Measurements from ENCODE around the gene SPEF2.
"Not testable (repeated sequence)": the region's sequence is repeated elsewhere in the genome, so short reads cannot be mapped to it uniquely, and the experiment has no call there.

Gene SPEF2

DNA sequence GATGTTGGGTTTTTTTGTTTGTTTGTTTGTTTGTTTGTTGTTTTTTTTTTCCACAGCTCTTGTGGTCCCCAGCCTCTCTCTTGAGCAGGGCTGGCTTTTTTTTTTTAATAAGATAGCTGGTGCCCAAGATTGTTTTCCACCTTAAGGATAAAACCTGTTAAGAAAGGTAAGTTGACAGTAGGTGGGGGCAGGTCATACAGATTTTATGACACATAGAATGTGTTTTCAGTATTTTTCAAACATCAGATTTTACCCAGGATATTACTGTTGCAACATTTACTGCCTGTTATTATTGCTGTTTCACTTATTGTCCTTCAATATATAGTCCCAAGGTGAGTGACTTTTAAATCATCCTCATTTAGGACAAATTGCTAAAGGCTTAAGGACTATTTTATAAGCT is 235.1 kb downstream of the SPEF2 start:
- Mint-ChIP-seq H3K27ac (peak overlapping the region; percentile 92), H3K4me1 (peaks cover 59% of the 10 kb centered on the region), H3K36me3 (peaks cover 42% of the 10 kb centered on the region), H3K4me3 (peak overlapping the region; percentile 68), H3K9me3 (peaks cover 5% of the 10 kb centered on the region)
- ATAC-seq = no peak
- DNase-seq (ENCODE audit: low spot score in 2 of 2) = no peak

DNA sequence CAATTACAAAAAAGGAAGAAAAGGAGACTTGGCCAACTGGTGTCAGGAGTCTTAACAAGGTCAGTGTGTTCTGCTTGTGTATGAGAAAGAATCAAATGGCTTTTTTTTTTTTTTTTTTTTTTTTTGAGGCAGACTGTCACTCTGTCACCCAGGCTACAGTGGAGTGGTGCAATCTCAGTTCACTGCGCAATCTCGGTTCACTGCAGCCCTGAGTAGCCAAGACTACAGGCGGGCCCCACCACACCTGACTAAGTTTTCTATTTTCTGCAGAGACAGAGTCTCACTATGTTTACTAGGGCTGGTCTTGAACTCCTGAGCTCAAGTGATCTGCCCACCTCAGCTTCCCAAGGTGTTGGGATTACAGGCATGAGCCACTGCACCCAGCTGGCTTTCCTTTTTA is 236.0 kb downstream of the SPEF2 start:
- ATAC-seq = peak; percentile 68
- Mint-ChIP-seq H3K4me1 (peaks cover 60% of the 10 kb centered on the region), H3K9me3 (peaks cover under 1% of the 10 kb centered on the region), H3K36me3 (peaks cover 46% of the 10 kb centered on the region), H3K27ac (peak overlapping the region; percentile 92), H3K4me3 (peak overlapping the region; percentile 68)
- DNase-seq (ENCODE audit: low spot score in 2 of 2) = peak in 1 of 2 donors; percentile 74

DNA sequence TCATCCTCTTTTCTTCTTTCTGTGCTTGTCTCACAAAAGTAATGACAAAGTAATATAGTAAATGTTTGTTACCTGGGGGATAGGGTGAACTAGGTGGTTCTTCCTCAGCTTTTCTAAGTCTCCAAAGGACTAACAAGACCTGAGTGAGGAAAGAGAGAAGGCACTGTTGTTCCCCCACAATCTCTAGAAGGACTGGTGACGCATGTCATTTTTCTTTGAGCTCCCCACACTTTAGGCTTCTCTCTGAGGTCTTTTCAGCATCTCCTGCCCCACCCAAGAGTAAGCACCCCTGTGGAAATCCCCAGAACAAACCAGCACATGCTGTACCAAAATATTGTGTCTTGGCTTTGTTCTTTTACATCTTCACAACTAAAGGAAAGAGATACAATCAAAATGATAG is 236.6 kb downstream of the SPEF2 start:
- Mint-ChIP-seq H3K4me1 (peaks cover 66% of the 10 kb centered on the region), H3K9me3 (no peaks in the 10 kb centered on the region), H3K27ac (peak overlapping the region; percentile 92), H3K4me3 (peak overlapping the region; percentile 68), H3K36me3 (peaks cover 52% of the 10 kb centered on the region)
- DNase-seq (ENCODE audit: low spot score in 2 of 2) = peak in 1 of 2 donors; percentile 74
- ATAC-seq = peak; percentile 49

DNA sequence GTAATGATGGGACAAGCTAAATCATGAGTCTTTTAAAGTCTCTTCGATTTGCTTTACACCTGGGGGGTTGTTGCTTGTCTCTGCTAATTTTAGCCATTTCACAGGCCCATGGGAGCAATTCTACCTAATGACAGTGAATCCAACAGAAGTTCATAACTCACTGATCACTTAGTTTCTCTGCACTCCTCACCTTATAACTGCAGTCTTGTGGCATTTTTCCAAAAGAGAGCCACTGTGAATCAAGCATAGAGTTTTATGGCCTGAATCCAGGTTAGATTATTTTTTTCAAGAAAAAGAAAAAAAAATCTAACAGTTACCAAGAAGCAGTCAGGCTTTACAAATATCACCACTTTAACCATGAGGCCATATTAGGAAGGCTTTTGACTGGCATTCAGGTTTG is 237.5 kb downstream of the SPEF2 start:
- Mint-ChIP-seq H3K4me3 (peak overlapping the region; percentile 68), H3K27ac (peak overlapping the region; percentile 92), H3K4me1 (peaks cover 71% of the 10 kb centered on the region), H3K9me3 (no peaks in the 10 kb centered on the region), H3K36me3 (peaks cover 62% of the 10 kb centered on the region)
- DNase-seq (ENCODE audit: low spot score in 2 of 2) = peak in 1 of 2 donors; percentile 37
- ATAC-seq = no peak

DNA sequence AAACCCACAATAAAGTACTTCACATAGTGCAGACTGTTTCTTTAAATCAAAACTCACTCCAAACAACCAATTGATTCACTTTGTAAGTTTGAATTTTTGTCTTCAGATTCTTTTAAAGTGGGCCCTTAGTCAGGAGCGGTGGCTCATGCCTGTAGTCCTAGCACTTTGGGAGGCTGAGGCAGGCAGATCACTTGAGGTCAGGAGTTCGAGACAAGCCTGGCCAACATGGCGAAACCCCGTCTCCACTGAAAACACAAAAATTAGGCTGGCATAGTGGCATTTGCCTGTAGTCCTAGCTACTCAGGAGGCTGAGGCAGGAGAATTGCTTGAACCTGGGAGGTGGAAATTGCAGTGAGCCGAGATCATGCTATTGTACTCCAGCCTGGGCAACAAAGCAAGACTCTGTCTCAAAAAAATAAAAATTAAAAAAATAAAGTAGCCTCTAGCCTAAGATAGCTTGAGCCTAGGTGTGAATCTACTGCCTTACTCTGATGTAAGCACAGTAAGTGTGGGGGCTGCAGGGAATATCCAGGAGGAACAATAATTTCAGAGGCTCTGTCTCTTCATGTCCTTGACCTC is 238.6 kb downstream of the SPEF2 start:
- not testable (repeated sequence) for ATAC-seq, H3K9me3 Mint-ChIP-seq
- H3K27ac Mint-ChIP-seq = peak overlapping the region; percentile 92
- peaks cover 73% of the 10 kb centered on the region for H3K36me3 Mint-ChIP-seq
- H3K4me3 Mint-ChIP-seq = peak overlapping the region; percentile 68
- peaks cover 75% of the 10 kb centered on the region for H3K4me1 Mint-ChIP-seq
- peak in 1 of 2 donors; percentile 56 for DNase-seq (ENCODE audit: low spot score in 2 of 2)

DNA sequence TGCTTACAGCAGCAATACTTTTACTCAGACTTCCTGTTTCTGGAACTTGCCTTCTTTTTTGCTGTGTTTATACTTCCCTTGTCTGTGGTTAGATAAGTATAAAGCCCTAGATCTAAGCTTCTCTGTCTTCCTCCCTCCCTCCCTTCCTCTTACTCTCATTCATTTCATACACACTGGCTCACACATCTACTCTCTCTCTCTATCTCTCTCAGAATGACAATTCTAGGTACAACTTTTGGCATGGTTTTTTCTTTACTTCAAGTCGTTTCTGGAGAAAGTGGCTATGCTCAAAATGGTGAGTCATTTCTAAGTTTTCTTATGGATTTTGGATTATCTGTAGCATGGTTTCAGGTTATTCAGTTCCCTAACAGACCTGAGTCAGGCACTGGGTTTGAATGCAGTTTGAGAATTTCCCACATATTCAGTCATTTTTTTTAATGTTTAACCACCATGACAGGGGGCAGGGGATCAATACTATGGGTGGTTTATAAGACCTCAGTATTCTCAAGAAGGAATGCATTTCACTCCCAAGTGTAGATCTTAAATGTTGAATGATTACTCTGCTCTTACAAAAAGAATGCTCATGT is 239.2 kb downstream of the SPEF2 start, which contains the start of gene IL7R:
TSS of gene IL7R (plus strand) at position 127 of the 587 bp plus-strand sequence. CDS start at position 214, 87 bp downstream.
- Mint-ChIP-seq H3K9me3 (no peaks in the 10 kb centered on the region), H3K36me3 (peaks cover 76% of the 10 kb centered on the region), H3K4me3 (peak within 1 kb of the TSS; percentile 68), H3K27ac (peak within 1 kb of the TSS; percentile 92), H3K4me1 (peaks cover 75% of the 10 kb centered on the region)
- DNase-seq (ENCODE audit: low spot score in 2 of 2) (peak in 1 of 2 donors; percentile 49), ATAC-seq (peak; percentile 82)

DNA sequence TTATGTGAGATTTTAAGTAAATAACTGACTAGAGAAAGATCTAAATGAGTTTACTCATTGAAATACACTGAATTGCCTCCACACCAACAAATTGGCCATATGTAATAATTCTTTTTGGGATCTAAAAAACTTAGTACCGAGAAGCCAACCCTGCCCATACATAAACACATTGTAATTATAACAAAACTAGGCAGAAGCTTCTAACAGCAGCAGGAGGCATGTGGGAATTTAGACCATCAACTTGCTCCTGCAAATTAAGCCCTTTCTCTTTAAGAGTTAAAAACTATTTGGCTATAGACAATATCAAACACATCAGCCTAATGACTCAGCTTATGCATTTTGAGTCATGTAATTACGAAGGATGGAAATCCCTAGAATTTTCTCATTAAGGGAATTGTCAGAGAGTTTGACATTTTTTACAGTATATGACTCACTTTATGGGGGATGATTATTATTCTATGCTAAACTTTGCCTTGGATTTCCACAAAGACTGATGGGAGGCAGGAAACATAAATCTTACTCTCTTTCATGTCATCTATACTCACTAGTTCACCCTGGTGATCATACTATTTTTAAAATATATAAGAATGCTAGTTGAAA is 240.0 kb downstream of the SPEF2 start:
- H3K9me3 Mint-ChIP-seq = no peaks in the 10 kb centered on the region
- H3K27ac Mint-ChIP-seq = peak overlapping the region; percentile 92
- peaks cover 76% of the 10 kb centered on the region for H3K36me3 Mint-ChIP-seq
- H3K4me3 Mint-ChIP-seq = peak overlapping the region; percentile 68
- peaks cover 74% of the 10 kb centered on the region for H3K4me1 Mint-ChIP-seq
- no peak for ATAC-seq
- DNase-seq (ENCODE audit: low spot score in 2 of 2) = peak in 1 of 2 donors; percentile 50

DNA sequence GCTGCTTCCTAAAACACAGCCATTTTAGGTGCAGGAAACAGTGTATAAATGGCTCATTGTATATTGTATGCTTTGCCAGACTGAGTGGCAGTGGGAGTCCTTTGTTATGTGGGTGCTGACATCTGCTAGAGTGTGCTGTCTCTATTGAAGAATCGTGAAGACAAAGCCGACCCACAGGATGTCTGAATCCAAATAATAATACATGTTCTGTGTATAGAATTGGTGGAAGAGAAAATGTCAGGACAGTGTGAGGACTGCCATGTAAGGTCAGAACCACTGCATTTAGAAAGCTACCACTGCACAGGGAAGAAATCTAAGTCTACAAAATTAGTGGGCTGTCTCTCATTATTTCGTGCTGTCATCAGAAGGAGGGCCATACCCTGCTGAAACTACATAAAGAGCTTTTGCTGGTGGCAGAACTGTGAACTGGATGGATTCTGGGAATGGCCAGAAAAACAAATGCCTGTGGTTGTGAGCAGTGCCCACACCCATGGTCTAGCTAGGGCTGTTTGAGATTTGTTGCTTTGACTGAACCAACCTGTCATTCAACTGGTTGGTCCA is 241.5 kb downstream of the SPEF2 start:
- Mint-ChIP-seq H3K4me1 (peaks cover 71% of the 10 kb centered on the region), H3K27ac (peak overlapping the region; percentile 92), H3K36me3 (peaks cover 79% of the 10 kb centered on the region), H3K4me3 (peak overlapping the region; percentile 68), H3K9me3 (no peaks in the 10 kb centered on the region)
- peak; percentile 11 for ATAC-seq
- DNase-seq (ENCODE audit: low spot score in 2 of 2) = peak in 1 of 2 donors; percentile 55

DNA sequence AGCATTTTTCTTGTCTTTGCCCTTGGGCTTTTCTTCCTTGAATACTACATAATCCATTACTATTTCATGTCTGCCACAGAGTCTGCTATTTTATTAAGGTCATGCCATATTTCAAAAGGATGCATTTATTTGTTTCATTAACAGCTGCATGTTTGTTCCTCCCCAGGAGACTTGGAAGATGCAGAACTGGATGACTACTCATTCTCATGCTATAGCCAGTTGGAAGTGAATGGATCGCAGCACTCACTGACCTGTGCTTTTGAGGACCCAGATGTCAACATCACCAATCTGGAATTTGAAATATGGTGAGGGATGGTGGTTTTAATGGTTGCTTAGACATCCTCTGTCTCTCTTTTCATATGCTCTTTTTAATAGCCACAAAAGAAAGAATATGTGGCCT is 243.0 kb downstream of the SPEF2 start:
- Mint-ChIP-seq H3K4me1 (peaks cover 66% of the 10 kb centered on the region), H3K9me3 (no peaks in the 10 kb centered on the region), H3K4me3 (peak overlapping the region; percentile 68), H3K36me3 (peaks cover 88% of the 10 kb centered on the region), H3K27ac (peak overlapping the region; percentile 92)
- ATAC-seq = no peak
- peak in 1 of 2 donors; percentile 25 for DNase-seq (ENCODE audit: low spot score in 2 of 2)

DNA sequence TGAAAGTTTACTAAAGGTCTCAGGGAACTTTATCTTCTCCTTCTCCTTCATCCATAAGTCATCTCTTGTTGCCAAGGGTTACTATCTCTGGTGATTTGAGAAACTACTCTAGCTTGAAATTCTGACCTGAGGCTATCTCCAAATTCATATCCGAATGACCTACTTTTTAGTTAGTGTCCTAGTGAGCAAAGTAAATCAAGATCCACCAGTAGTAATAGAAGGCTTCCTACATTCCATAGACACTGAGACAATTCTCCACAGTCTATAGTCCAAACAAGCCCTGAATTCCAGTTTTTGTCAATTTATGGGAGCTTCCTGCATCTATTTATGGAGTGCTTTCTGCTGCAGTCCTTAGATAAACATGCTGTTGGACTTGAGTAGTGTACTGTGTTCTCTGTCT is 244.1 kb downstream of the SPEF2 start:
- DNase-seq (ENCODE audit: low spot score in 2 of 2) (no peak), ATAC-seq (no peak)
- Mint-ChIP-seq H3K4me3 (peak overlapping the region; percentile 68), H3K27ac (peak overlapping the region; percentile 92), H3K9me3 (no peaks in the 10 kb centered on the region), H3K4me1 (peaks cover 65% of the 10 kb centered on the region), H3K36me3 (peaks cover 95% of the 10 kb centered on the region)

DNA sequence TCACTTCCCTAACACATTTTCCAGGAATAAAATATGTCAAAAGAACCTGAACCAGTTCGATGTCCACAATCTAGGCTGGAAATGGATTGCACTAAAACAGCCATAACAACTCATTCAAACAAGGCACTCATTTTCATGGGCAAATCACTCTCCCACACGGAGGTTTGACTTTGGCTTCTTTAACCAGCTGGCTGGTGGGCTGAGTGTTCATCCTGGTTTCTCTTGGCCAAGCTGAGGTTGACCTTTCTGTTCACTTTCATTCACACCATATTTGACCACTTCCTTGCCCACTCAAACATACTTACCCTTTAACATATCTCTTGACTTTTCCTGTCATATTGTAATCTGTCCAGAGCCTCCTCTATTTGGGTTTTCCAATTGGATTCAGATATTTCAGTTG is 244.5 kb downstream of the SPEF2 start:
- peak overlapping the region; percentile 68 for H3K4me3 Mint-ChIP-seq
- peak overlapping the region; percentile 92 for H3K27ac Mint-ChIP-seq
- ATAC-seq (peak; percentile 34), DNase-seq (ENCODE audit: low spot score in 2 of 2) (peak in 1 of 2 donors; percentile 48)
- peaks cover 64% of the 10 kb centered on the region for H3K4me1 Mint-ChIP-seq
- H3K9me3 Mint-ChIP-seq = no peaks in the 10 kb centered on the region
- peaks cover 95% of the 10 kb centered on the region for H3K36me3 Mint-ChIP-seq

DNA sequence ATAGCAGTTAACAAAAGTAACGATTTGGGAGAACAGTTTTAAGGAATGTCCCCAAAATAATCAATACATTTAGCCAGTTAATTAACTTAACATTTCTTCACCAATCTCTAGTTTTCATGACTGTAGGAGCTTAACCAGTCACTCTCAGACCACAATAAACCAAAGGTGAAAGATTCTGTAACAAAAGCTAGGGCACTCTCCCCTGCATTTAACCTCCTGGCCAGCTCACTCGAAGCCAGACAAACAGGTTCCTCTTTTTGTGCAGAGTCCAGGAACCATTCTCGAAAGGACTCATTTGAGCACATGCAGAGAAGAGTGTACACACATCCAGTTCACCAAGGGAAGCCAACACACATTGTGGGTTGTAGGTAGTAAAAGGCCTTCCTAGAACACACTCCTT is 245.5 kb downstream of the SPEF2 start:
- H3K36me3 Mint-ChIP-seq = peaks cover 97% of the 10 kb centered on the region
- peaks cover 74% of the 10 kb centered on the region for H3K4me1 Mint-ChIP-seq
- H3K27ac Mint-ChIP-seq = peak overlapping the region; percentile 92
- ATAC-seq (peak; percentile 87), DNase-seq (ENCODE audit: low spot score in 2 of 2) (peak in 1 of 2 donors; percentile 46)
- peak overlapping the region; percentile 68 for H3K4me3 Mint-ChIP-seq
- no peaks in the 10 kb centered on the region for H3K9me3 Mint-ChIP-seq

Measured in stimulated activated effector memory CD8-positive, alpha-beta T cell treated with anti-CD3 and anti-CD28 coated beads, Interleukin-12 subunit alpha, Interleukin-12 subunit beta, amount 100 ng/mL, for 72 hours (primary cell).